ENCODE data around the gene PLAGL1. TPM values are rescaled to one million over a fixed set of nuclear protein-coding genes. Genes with fewer than 3 reads are reported as not detected.

The PLAGL1 gene
- total and polyA plus RNA-seq, 2 of the 13 experiments (the other 11 are each of a cell fraction or from before 2014, with no cell fraction given) = 0.60 to 2.3 TPM

DNA sequence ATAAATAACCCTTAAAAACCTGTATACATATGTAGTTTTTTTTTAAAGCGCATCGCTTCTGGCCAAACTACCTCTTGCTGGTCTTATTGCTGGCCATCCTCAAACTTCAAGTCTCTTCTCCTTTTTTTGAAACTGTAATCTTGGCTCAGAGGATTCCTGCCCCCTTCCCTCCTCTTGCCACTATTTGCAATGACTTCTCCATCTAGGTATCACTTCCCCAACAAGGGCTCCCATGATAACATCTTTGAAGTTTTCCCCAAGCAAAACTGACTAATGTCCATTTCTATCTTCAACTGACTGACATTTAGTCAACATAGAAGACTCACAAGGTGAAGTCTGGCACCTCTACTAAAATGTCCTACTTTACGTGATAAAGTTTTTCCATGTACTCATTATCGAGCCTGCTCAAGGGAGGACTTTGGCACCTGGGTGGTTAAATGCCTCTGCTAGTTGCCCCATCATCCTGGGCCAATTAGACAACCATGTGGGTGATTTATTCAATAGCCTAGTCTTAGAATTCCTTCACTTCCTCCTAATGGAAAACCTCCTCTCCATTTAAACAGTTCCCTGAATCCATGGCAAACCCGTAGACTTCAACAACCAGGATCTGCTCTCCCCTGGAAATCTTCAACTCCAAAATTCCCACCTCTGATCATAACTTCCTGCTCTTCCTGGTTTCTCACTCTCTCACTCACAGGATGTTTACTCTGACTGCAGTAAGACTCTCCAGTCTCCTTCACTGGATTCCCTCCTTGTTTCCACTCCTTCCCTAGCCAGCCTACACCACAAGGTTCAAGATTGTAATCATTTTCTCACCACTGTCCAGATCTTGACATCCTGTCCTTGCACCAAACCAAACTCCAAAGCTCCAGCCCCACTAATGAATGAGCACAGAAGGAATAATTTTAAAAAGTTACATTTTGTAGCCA is 9.4 kb upstream of the PLAGL1 start:
- H3K4me2 ChIP-seq (ENCODE audit: low read depth, low read length) = no peak overlapping the region
- FAIRE-seq = no peak
- H3K9ac ChIP-seq (ENCODE audit: insufficient read depth, low read depth, low read length) = no peak overlapping the region
- ChIA-PET POLR2A (no interaction called here), CTCF (ENCODE audit: low intra/inter-chr PET ratio, low total read pairs) (no interaction called here)
- TF ChIP-seq TBX2 (CRISPR knock-in tag; IDR thresholded peaks at IDR 0.05; ENCODE audit: borderline replicate concordance) (no peak), SP4 (CRISPR knock-in tag; IDR thresholded peaks at IDR 0.05) (no peak)
- no peak overlapping the region for H2AFZ ChIP-seq (ENCODE audit: low read length)
- no peaks in the 10 kb centered on the region for H3K4me1 ChIP-seq (ENCODE audit: insufficient read depth, low read length)
- intact Hi-C loops (cut with micrococcal nuclease; ENCODE audit: unreplicated experiment) = no loop called here
- in situ Hi-C loops (cut with HindIII; ENCODE audit: extremely low pct_ligation_motif_present, low pct_unique_long_range_greater_than_20kb) = no loop called here
- H3K27ac ChIP-seq (ENCODE audit: extremely low read length, insufficient read depth, low read length) = no peak overlapping the region
- no peaks in the 10 kb centered on the region for H4K20me1 ChIP-seq (ENCODE audit: insufficient read depth, low read length)
- no peaks in the 10 kb centered on the region for H3K79me2 ChIP-seq (ENCODE audit: insufficient read depth, low read length)
- 39% methylated on average over 5 of the region's 5 CpGs for WGBS (ENCODE audit: low lambda C conversion rate)
- no peak for ATAC-seq
- BruUV-seq (replicated peaks) = no TSS peak
- DNase-seq (ENCODE audit: low spot score) = no peak
- no peaks in the 10 kb centered on the region for H3K27me3 ChIP-seq (ENCODE audit: control insufficient read depth in 1 of 2, insufficient read depth in 2 of 2, low read length in 2 of 2)
- 0 out of 2 replicates have a peak, but pooled peaks cover 3% of the 10 kb centered on the region for H3K9me3 ChIP-seq (ENCODE audit: low read length)
- H3K4me3 ChIP-seq (replicated peaks in 1 of 3; ENCODE audit: insufficient read depth in 1 of 3, low read depth in 2 of 3, low read length in 3 of 3) = no peak overlapping the region
- H3K36me3 ChIP-seq (replicated peaks in 1 of 2; ENCODE audit: control insufficient read depth in 1 of 2, insufficient read depth in 2 of 2, low read length in 2 of 2) = no peaks in the 10 kb centered on the region

- Histone ChIP-seq H3K4me2 (ENCODE audit: low read depth, low read length) (no peak overlapping the region), H3K36me3 (replicated peaks in 1 of 2; ENCODE audit: control insufficient read depth in 1 of 2, insufficient read depth in 2 of 2, low read length in 2 of 2) (no peaks in the 10 kb centered on the region), H2AFZ (ENCODE audit: low read length) (no peak overlapping the region), H3K27ac (ENCODE audit: extremely low read length, insufficient read depth, low read length) (no peak overlapping the region), H3K9ac (ENCODE audit: insufficient read depth, low read depth, low read length) (no peak overlapping the region), H3K79me2 (ENCODE audit: insufficient read depth, low read length) (no peaks in the 10 kb centered on the region), H4K20me1 (ENCODE audit: insufficient read depth, low read length) (no peaks in the 10 kb centered on the region), H3K27me3 (ENCODE audit: control insufficient read depth in 1 of 2, insufficient read depth in 2 of 2, low read length in 2 of 2) (peaks cover 2% of the 10 kb centered on the region in 2 experiments; a peak in 3 of 5 replicates), H3K4me1 (ENCODE audit: insufficient read depth, low read length) (0 out of 2 replicates have a peak, but pooled peaks cover 2% of the 10 kb centered on the region), H3K9me3 (ENCODE audit: low read length) (0 out of 2 replicates have a peak, but pooled peaks cover 3% of the 10 kb centered on the region), H3K4me3 (replicated peaks in 1 of 3; ENCODE audit: insufficient read depth in 1 of 3, low read depth in 2 of 3, low read length in 3 of 3) (no peak overlapping the region)
- ChIA-PET CTCF (ENCODE audit: low intra/inter-chr PET ratio, low total read pairs) (interaction anchor here (1.5 to 4.6 kb wide), 4 partner anchors 71 to 439 kb away, joined by 3 to 59 read pairs (median 48); no protein-coding TSS in a partner anchor), POLR2A (no interaction called here)
- intact Hi-C loops (cut with micrococcal nuclease; ENCODE audit: unreplicated experiment) = loop anchor here (1.0 to 5.0 kb wide), 5 partner anchors 71 to 438 kb away; partner anchors contain the start of gene LTV1
- peak; percentile 81 for DNase-seq (ENCODE audit: low spot score)
- BruUV-seq (replicated peaks) = no TSS peak
- in situ Hi-C loops (cut with HindIII; ENCODE audit: extremely low pct_ligation_motif_present, low pct_unique_long_range_greater_than_20kb) = loop anchor here (5.0 kb wide), 2 partner anchors 71 to 436 kb away; no protein-coding TSS in a partner anchor
- 16% methylated on average over 8 of the region's 8 CpGs for WGBS (ENCODE audit: low lambda C conversion rate)
- ATAC-seq = peak; percentile 79
- FAIRE-seq = peak; percentile 87
- TF ChIP-seq ZKSCAN5 (CRISPR knock-in tag; IDR thresholded peaks at IDR 0.05) (no peak), IRF2 (CRISPR knock-in tag; IDR thresholded peaks at IDR 0.05) (no peak), ZMYM3 (CRISPR knock-in tag; IDR thresholded peaks at IDR 0.05) (peak; percentile 70; the same call in 1 of the 2 replicates)
- TF ChIP-seq, protein P1, sequence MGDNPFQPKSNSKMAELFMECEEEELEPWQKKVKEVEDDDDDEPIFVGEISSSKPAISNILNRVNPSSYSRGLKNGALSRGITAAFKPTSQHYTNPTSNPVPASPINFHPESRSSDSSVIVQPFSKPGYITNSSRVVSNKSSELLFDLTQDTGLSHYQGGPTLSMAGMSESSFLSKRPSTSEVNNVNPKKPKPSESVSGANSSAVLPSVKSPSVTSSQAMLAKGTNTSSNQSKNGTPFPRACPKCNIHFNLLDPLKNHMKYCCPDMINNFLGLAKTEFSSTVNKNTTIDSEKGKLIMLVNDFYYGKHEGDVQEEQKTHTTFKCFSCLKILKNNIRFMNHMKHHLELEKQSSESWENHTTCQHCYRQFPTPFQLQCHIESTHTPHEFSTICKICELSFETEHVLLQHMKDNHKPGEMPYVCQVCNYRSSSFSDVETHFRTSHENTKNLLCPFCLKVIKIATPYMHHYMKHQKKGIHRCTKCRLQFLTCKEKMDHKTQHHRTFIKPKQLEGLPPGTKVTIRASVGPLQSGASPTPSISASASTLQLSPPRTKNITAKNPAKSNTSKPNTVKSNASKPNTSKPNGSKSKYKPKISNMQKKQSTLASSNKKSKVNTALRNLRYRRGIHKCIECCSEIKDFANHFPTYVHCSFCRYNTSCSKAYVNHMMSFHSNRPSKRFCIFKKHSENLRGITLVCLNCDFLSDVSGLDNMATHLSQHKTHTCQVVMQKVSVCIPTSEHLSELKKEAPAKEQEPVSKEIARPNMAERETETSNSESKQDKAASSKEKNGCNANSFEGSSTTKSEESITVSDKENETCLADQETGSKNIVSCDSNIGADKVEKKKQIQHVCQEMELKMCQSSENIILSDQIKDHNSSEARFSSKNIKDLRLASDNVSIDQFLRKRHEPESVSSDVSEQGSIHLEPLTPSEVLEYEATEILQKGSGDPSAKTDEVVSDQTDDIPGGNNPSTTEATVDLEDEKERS (CRISPR knock-in tag; IDR thresholded peaks at IDR 0.05) = peak; percentile 92
- TF ChIP-seq, protein P2, sequence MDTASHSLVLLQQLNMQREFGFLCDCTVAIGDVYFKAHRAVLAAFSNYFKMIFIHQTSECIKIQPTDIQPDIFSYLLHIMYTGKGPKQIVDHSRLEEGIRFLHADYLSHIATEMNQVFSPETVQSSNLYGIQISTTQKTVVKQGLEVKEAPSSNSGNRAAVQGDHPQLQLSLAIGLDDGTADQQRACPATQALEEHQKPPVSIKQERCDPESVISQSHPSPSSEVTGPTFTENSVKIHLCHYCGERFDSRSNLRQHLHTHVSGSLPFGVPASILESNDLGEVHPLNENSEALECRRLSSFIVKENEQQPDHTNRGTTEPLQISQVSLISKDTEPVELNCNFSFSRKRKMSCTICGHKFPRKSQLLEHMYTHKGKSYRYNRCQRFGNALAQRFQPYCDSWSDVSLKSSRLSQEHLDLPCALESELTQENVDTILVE (CRISPR knock-in tag; IDR thresholded peaks at IDR 0.05) = peak; percentile 42; the same call in 1 of the 2 replicates
These were observed 5.4 kb upstream of the PLAGL1 start for GRCh38 chr6:144013486-144013909.
